B cell (primary cell): ENCODE results near the gene RETREG1. TPM values are rescaled to one million over a fixed set of nuclear protein-coding genes. Genes with fewer than 3 reads are reported as not detected.

ENCODE experiments used
- ATAC-seq: fragments of 200-7000 bp; cut with Tn5 transposase; one replicate; pipeline ENCODE4 v1.10.0; 2021; ENCODE audit warnings: low read depth, mild to moderate bottlenecking, moderate number of reproducible peaks, moderate library complexity
- CTCF ChIA-PET: fragments of 350-600 bp; sonication (Branson Sonifier 250); formaldehyde crosslinking; loops from one replicate; lab custom pipeline; 2021; ENCODE audit warnings: antibody characterized with exemption, inconsistent platforms; lab: Charles Lee
- POLR2A ChIA-PET: fragments of 350-600 bp; sonication (Branson Sonifier 250); formaldehyde crosslinking; loops from one replicate; lab custom pipeline; 2021; ENCODE audit warnings: antibody characterized with exemption; lab: Charles Lee
- DNase-seq: peaks from one replicate; pipeline ENCODE4 v3.0.0; 2013
- H2AFZ ChIP-seq: 2 replicates; pipeline ENCODE4 v1.6.1; 2012; ENCODE audit warnings: mild to moderate bottlenecking, low read depth, low read length; ENCODE audit not compliant: insufficient read depth, poor library complexity, severe bottlenecking
- H3K27ac ChIP-seq, 2 donors: 1 replicate in 1 of 2; 2 replicates in 1 of 2; pipeline ENCODE4 v1.5.1; 2012 to 2013; ENCODE audit warnings: low read length in 2 of 2, mild to moderate bottlenecking in 2 of 2, moderate library complexity in 1 of 2
- H3K27me3 ChIP-seq, 4 experiments: fragments of 200-600 bp in 1 of 4; sonication (generic) in 1 of 4; replicated peaks in 1 of 4; 1 replicate in 2 of 4; 2 replicates in 2 of 4; pipeline versions ENCODE4 v1.6.1 to v1.7.0; 2013 to 2016; ENCODE audit warnings: low read length in 3 of 4, mild to moderate bottlenecking in 2 of 4, mixed read lengths in 1 of 4, moderate library complexity in 1 of 4; ENCODE audit not compliant: insufficient read depth in 4 of 4, control insufficient read depth in 3 of 4; ENCODE audit errors: control extremely low read depth in 1 of 4
- H3K36me3 ChIP-seq, 2 experiments: replicated peaks in 1 of 2; 1 replicate in 1 of 2; 2 replicates in 1 of 2; pipeline versions ENCODE4 v1.6.1 to v1.7.1; 2013; ENCODE audit warnings: low read length in 1 of 2; ENCODE audit not compliant: insufficient read depth in 2 of 2, control insufficient read depth in 1 of 2; ENCODE audit errors: control extremely low read depth in 1 of 2, extremely low read depth in 1 of 2
- H3K4me1 ChIP-seq, 2 donors: fragments of 200-600 bp in 1 of 2; sonication (generic) in 1 of 2; 1 replicate in 1 of 2; 2 replicates in 1 of 2; pipeline versions ENCODE4 v1.5.1 to v1.6.1; 2013 to 2017; ENCODE audit warnings: low read length in 2 of 2; ENCODE audit not compliant: control insufficient read depth in 2 of 2, insufficient read depth in 2 of 2
- H3K4me2 ChIP-seq: replicated peaks from 2 replicates; pipeline ENCODE3; 2012; ENCODE audit warnings: mild to moderate bottlenecking, low read depth, low read length; ENCODE audit not compliant: poor library complexity, severe bottlenecking
- H3K4me3 ChIP-seq, 5 experiments: fragments of 200-600 bp in 1 of 5; sonication (generic) in 1 of 5; 1 replicate in 3 of 5; 2 replicates in 2 of 5; pipeline versions ENCODE4 v1.5.1 to v1.7.0; 2011 to 2016; ENCODE audit warnings: low read length in 4 of 5, mild to moderate bottlenecking in 4 of 5, low read depth in 2 of 5, control low read depth in 1 of 5, moderate library complexity in 1 of 5; ENCODE audit not compliant: insufficient read depth in 1 of 5; ENCODE audit errors: control extremely low read depth in 1 of 5, extremely low read depth in 1 of 5
- H3K79me2 ChIP-seq: fragments of 200-600 bp; sonication (generic); one replicate; pipeline ENCODE4 v1.6.0; 2016; ENCODE audit warnings: low read length; ENCODE audit not compliant: control insufficient read depth, insufficient read depth
- H3K9ac ChIP-seq: fragments of 200-600 bp; sonication (generic); 2 replicates; pipeline ENCODE4 v1.6.1; 2017; ENCODE audit warnings: mild to moderate bottlenecking, low read length, moderate library complexity
- H3K9me3 ChIP-seq, 3 donors: one replicate each; pipeline versions ENCODE4 v1.6.1 to v1.7.1; 2013; ENCODE audit warnings: low read length in 2 of 3; ENCODE audit not compliant: control insufficient read depth in 2 of 3, insufficient read depth in 1 of 3; ENCODE audit errors: control extremely low read depth in 1 of 3
- H4K20me1 ChIP-seq: 2 replicates; pipeline ENCODE4 v1.6.0; 2012; ENCODE audit warnings: mild to moderate bottlenecking, low read length; ENCODE audit not compliant: insufficient read depth, control insufficient read depth, poor library complexity, severe bottlenecking
- H3K27ac Mint-ChIP-seq: one replicate; pipeline ENCODE4 v1.8.0; 2021; ENCODE audit warnings: mixed read lengths
- H3K27me3 Mint-ChIP-seq: one replicate; pipeline ENCODE4 v1.8.0; 2021; ENCODE audit warnings: mixed read lengths
- H3K4me1 Mint-ChIP-seq: one replicate; pipeline ENCODE4 v1.8.0; 2021; ENCODE audit warnings: mixed read lengths
- H3K4me3 Mint-ChIP-seq: one replicate; pipeline ENCODE4 v1.8.0; 2021; ENCODE audit warnings: mixed read lengths
- H3K9me3 Mint-ChIP-seq: one replicate; pipeline ENCODE4 v1.8.0; 2022; ENCODE audit warnings: mixed read lengths; ENCODE audit not compliant: insufficient read depth
- CTCF ChIP-seq: fragments of 200-600 bp; IDR thresholded peaks from one replicate; pipeline ENCODE4 v1.8.0; 2022; ENCODE audit warnings: antibody characterized with exemption, mild to moderate bottlenecking
- EZH2 ChIP-seq: IDR thresholded peaks from 2 replicates; pipeline ENCODE4 v1.6.1; 2012; ENCODE audit warnings: borderline replicate concordance, low read depth, mild to moderate bottlenecking, moderate library complexity, low read length; ENCODE audit not compliant: insufficient read depth, poor library complexity, severe bottlenecking
- WGBS: methylation state at CpG from one replicate; pipeline ENCODE4 v1.1.5; 2013; ENCODE audit warnings: missing lambda C conversion rate; ENCODE audit not compliant: insufficient coverage; 5-methylcytosine and 5-hydroxymethylcytosine counted together
- intact Hi-C: fragments of 100-400 bp; cut with micrococcal nuclease; formaldehyde crosslinking; loops from one replicate; pipeline ENCODE4 v1.10.0; 2022
- polyA plus RNA-seq: library from polyadenylated mRNA; depleted of rRNA; stranded (reverse); fragments of >200 nt; gene quantifications from 2 replicates; pipeline ENCODE4 v1.2.3, GENCODE V29; 2012
- total RNA-seq, 2 donors: library from RNA; stranded (reverse); fragments of 120-200 nt in 1 of 2; gene quantifications; 1 replicate in 1 of 2; 2 replicates in 1 of 2; pipeline versions ENCODE4 v1.2.3 to v1.2.4, GENCODE V29; 2013 to 2022

The RETREG1 gene
- total and polyA plus RNA-seq, 2 donors (not counting 1 experiment from before 2014, with no cell fraction given): 5.1 to 12.9 TPM

GRCh38 chr5:16531063-16531648, 85.6 kb downstream of the RETREG1 start:
- intact Hi-C loops: no loop called here
- Histone ChIP-seq H3K9me3 (no peaks in the 10 kb centered on the region), H3K36me3 (no peaks in the 10 kb centered on the region), H3K4me2 (no peak overlapping the region), H3K9ac (no peak overlapping the region), H3K27me3 (no peaks in the 10 kb centered on the region), H3K79me2 (no peaks in the 10 kb centered on the region), H3K4me3 (no peak overlapping the region), H3K4me1 (no peaks in the 10 kb centered on the region), H4K20me1 (no peaks in the 10 kb centered on the region), H2AFZ (no peak overlapping the region), H3K27ac (no peak overlapping the region)
- Mint-ChIP-seq H3K9me3 (no peaks in the 10 kb centered on the region), H3K27ac (no peak overlapping the region), H3K4me3 (no peak overlapping the region), H3K4me1 (no peaks in the 10 kb centered on the region), H3K27me3 (peaks cover 3% of the 10 kb centered on the region)
- ChIA-PET CTCF (interaction anchor here (0.7 kb wide), 1 partner anchor 1939 kb away, joined by 3 read pairs; no protein-coding TSS in a partner anchor), POLR2A (no interaction called here)
- DNase-seq (no peak), ATAC-seq (no peak)
- TF ChIP-seq EZH2 (no peak), CTCF (no peak)
- WGBS: 90% methylated on average over 2 of the region's 4 CpGs

- ChIA-PET CTCF (no interaction called here), POLR2A (no interaction called here)
- Histone ChIP-seq H3K27me3 (no peaks in the 10 kb centered on the region), H2AFZ (no peak overlapping the region), H3K36me3 (no peaks in the 10 kb centered on the region), H3K9ac (no peak overlapping the region), H3K9me3 (no peaks in the 10 kb centered on the region), H3K4me2 (no peak overlapping the region), H3K4me3 (no peak overlapping the region), H3K79me2 (no peaks in the 10 kb centered on the region), H4K20me1 (no peaks in the 10 kb centered on the region), H3K4me1 (no peaks in the 10 kb centered on the region), H3K27ac (no peak overlapping the region)
- no peaks in the 10 kb centered on the region for H3K9me3 Mint-ChIP-seq
- WGBS: 100% methylated on average over 4 of the region's 7 CpGs
- ATAC-seq (no peak), DNase-seq (no peak)
- no peak overlapping the region for H3K4me3 Mint-ChIP-seq
- no peaks in the 10 kb centered on the region for H3K4me1 Mint-ChIP-seq
- no peak for TF ChIP-seq CTCF
- TF ChIP-seq EZH2: no peak
- intact Hi-C loops: no loop called here
- peaks cover 3% of the 10 kb centered on the region for H3K27me3 Mint-ChIP-seq
- H3K27ac Mint-ChIP-seq: no peak overlapping the region
Measured at GRCh38 chr5:16529306-16529705, 87.5 kb downstream of the RETREG1 start.
